Mesenchymal stem cell (in vitro differentiated cells and primary cell): ENCODE data around the gene CDH23.

Experiments
- DNase-seq: peaks from one replicate; pipeline ENCODE4 v3.0.0-alpha.2; 2013
- H2AFZ ChIP-seq: one replicate; pipeline ENCODE4 v1.6.1; 2013; ENCODE audit warnings: low read depth, mild to moderate bottlenecking, control low read depth, inconsistent platforms, low read length, moderate library complexity
- H2AK5ac ChIP-seq: 2 replicates; pipeline ENCODE4 v1.6.1; 2013; ENCODE audit warnings: low read length, moderate library complexity, mild to moderate bottlenecking, inconsistent platforms; ENCODE audit not compliant: severe bottlenecking
- H2BK120ac ChIP-seq: one replicate; pipeline ENCODE4 v1.6.1; 2013; ENCODE audit warnings: low read depth, mild to moderate bottlenecking, inconsistent platforms, low read length, moderate library complexity
- H2BK12ac ChIP-seq, 2 experiments: one replicate each; pipeline ENCODE4 v1.6.1; 2013; ENCODE audit warnings: inconsistent platforms in 2 of 2, low read length in 2 of 2, mild to moderate bottlenecking in 2 of 2, moderate library complexity in 2 of 2, control low read depth in 1 of 2
- H2BK15ac ChIP-seq: one replicate; pipeline ENCODE4 v1.6.1; 2013; ENCODE audit warnings: mild to moderate bottlenecking, low read depth, inconsistent platforms; ENCODE audit not compliant: poor library complexity, severe bottlenecking
- H2BK5ac ChIP-seq: 2 replicates; pipeline ENCODE4 v1.6.1; 2013; ENCODE audit warnings: low read depth, mild to moderate bottlenecking, low read length, control low read depth, inconsistent platforms; ENCODE audit not compliant: poor library complexity, severe bottlenecking
- H3K14ac ChIP-seq, 2 experiments: one replicate each; pipeline ENCODE4 v1.6.1; 2013; ENCODE audit warnings: inconsistent platforms in 2 of 2, low read length in 2 of 2, control low read depth in 1 of 2, mild to moderate bottlenecking in 1 of 2, moderate library complexity in 1 of 2
- H3K18ac ChIP-seq, 2 experiments: one replicate each; pipeline ENCODE4 v1.6.1; 2013; ENCODE audit warnings: inconsistent platforms in 2 of 2, low read length in 2 of 2, control low read depth in 1 of 2, low read depth in 1 of 2, mild to moderate bottlenecking in 1 of 2
- H3K23ac ChIP-seq, 2 experiments: one replicate each; pipeline ENCODE4 v1.6.1; 2013; ENCODE audit warnings: inconsistent platforms in 2 of 2, low read length in 2 of 2, mild to moderate bottlenecking in 2 of 2, moderate library complexity in 2 of 2, control low read depth in 1 of 2
- H3K27ac ChIP-seq: 2 replicates; pipeline ENCODE4 v1.5.1; 2013; ENCODE audit warnings: mild to moderate bottlenecking, moderate library complexity, low read length, control low read depth, inconsistent platforms; ENCODE audit not compliant: poor library complexity, severe bottlenecking
- H3K27me3 ChIP-seq, 2 experiments: 2 replicates each; pipeline versions ENCODE4 v1.6.1 to v1.7.0; 2013; ENCODE audit warnings: low read length in 2 of 2, mild to moderate bottlenecking in 2 of 2, moderate library complexity in 2 of 2, control low read depth in 1 of 2, inconsistent platforms in 1 of 2; ENCODE audit not compliant: control insufficient read depth in 1 of 2, insufficient read depth in 1 of 2
- H3K36me3 ChIP-seq, 2 experiments: 2 replicates each; pipeline versions ENCODE4 v1.6.1 to v1.7.0; 2013; ENCODE audit warnings: low read length in 2 of 2, control low read depth in 1 of 2, inconsistent platforms in 1 of 2, low read depth in 1 of 2, mild to moderate bottlenecking in 1 of 2; ENCODE audit not compliant: insufficient read depth in 2 of 2, control insufficient read depth in 1 of 2
- H3K4ac ChIP-seq, 2 experiments: one replicate each; pipeline ENCODE4 v1.6.1; 2013; ENCODE audit warnings: inconsistent platforms in 2 of 2, low read length in 2 of 2, mild to moderate bottlenecking in 2 of 2, moderate library complexity in 2 of 2, control low read depth in 1 of 2, low read depth in 1 of 2
- H3K4me1 ChIP-seq: 2 replicates; pipeline ENCODE4 v1.6.1; 2013; ENCODE audit warnings: low read depth, low read length, control low read depth; ENCODE audit not compliant: control insufficient read depth, insufficient read depth
- H3K4me2 ChIP-seq: 2 replicates; pipeline ENCODE4 v1.6.1; 2013; ENCODE audit warnings: low read length, mild to moderate bottlenecking, inconsistent platforms; ENCODE audit not compliant: poor library complexity, severe bottlenecking
- H3K4me3 ChIP-seq, 2 experiments: 2 replicates each; pipeline versions ENCODE4 v1.5.1 to v1.7.0; 2013; ENCODE audit warnings: low read length in 2 of 2, mild to moderate bottlenecking in 2 of 2, control low read depth in 1 of 2, low read depth in 1 of 2; ENCODE audit not compliant: insufficient read depth in 1 of 2
- H3K79me1 ChIP-seq: replicated peaks from 2 replicates; pipeline ENCODE4 v1.6.1; 2013; ENCODE audit warnings: mild to moderate bottlenecking, control low read depth, low read length, inconsistent platforms; ENCODE audit not compliant: poor library complexity, severe bottlenecking
- H3K9ac ChIP-seq: 2 replicates; pipeline ENCODE4 v1.7.0; 2013; ENCODE audit warnings: mild to moderate bottlenecking, low read length, moderate library complexity
- H3K9me3 ChIP-seq: 2 replicates; pipeline ENCODE4 v1.7.0; 2013; ENCODE audit warnings: mild to moderate bottlenecking, low read length; ENCODE audit not compliant: control insufficient read depth
- H4K8ac ChIP-seq: one replicate; pipeline ENCODE4 v1.6.1; 2013; ENCODE audit warnings: inconsistent platforms, mild to moderate bottlenecking, low read length, moderate library complexity
- H4K91ac ChIP-seq: one replicate; pipeline ENCODE4 v1.6.1; 2013; ENCODE audit warnings: mild to moderate bottlenecking, low read length, inconsistent platforms
- WGBS: methylation state at CpG from one replicate; pipeline ENCODE4 v1.1.7; 2013; ENCODE audit warnings: mixed read lengths; 5-methylcytosine and 5-hydroxymethylcytosine counted together

CDH23 gene

GRCh38 chr10:71632200-71632820 is 235.6 kb downstream of the CDH23 start:
- Histone ChIP-seq H3K36me3 (no peaks in the 10 kb centered on the region), H3K23ac (no peak overlapping the region), H3K27me3 (peaks cover 65 to 87% of the 10 kb centered on the region in 2 experiments), H3K4me1 (no peaks in the 10 kb centered on the region), H3K79me1 (no peaks in the 10 kb centered on the region), H3K9ac (no peak overlapping the region), H3K4me3 (no peak overlapping the region), H3K9me3 (no peaks in the 10 kb centered on the region), H2AK5ac (no peak overlapping the region), H3K4ac (no peak overlapping the region), H3K14ac (no peak overlapping the region), H2BK5ac (no peak overlapping the region), H3K18ac (no peak overlapping the region), H2AFZ (no peak overlapping the region), H2BK15ac (no peak overlapping the region), H2BK12ac (no peak overlapping the region), H3K27ac (no peak overlapping the region), H4K8ac (no peak overlapping the region), H2BK120ac (no peak overlapping the region), H4K91ac (no peak overlapping the region), H3K4me2 (no peak overlapping the region)
- WGBS, result 79% methylated on average over 5 of the region's 6 CpGs
- DNase-seq, result no peak

GRCh38 chr10:71632896-71633600 is 236.3 kb downstream of the CDH23 start:
- H3K18ac ChIP-seq, result no peak overlapping the region
- H3K9ac ChIP-seq, result no peak overlapping the region
- peaks cover 67 to 88% of the 10 kb centered on the region in 2 experiments for H3K27me3 ChIP-seq
- H3K27ac ChIP-seq, result no peak overlapping the region
- no peak overlapping the region for H2AFZ ChIP-seq
- no peak overlapping the region for H3K14ac ChIP-seq
- no peak overlapping the region for H3K4me3 ChIP-seq
- 85% methylated on average over 9 of the region's 10 CpGs for WGBS
- no peak overlapping the region for H3K23ac ChIP-seq
- no peak overlapping the region for H3K4ac ChIP-seq
- H3K4me2 ChIP-seq, result no peak overlapping the region
- H2BK12ac ChIP-seq, result no peak overlapping the region
- H4K91ac ChIP-seq, result no peak overlapping the region
- H3K79me1 ChIP-seq, result no peaks in the 10 kb centered on the region
- no peak for DNase-seq
- no peak overlapping the region for H2BK15ac ChIP-seq
- no peaks in the 10 kb centered on the region for H3K36me3 ChIP-seq
- no peak overlapping the region for H4K8ac ChIP-seq
- no peak overlapping the region for H2BK5ac ChIP-seq
- H3K4me1 ChIP-seq, result no peaks in the 10 kb centered on the region
- H3K9me3 ChIP-seq, result no peaks in the 10 kb centered on the region
- H2BK120ac ChIP-seq, result no peak overlapping the region
- H2AK5ac ChIP-seq, result no peak overlapping the region

- no peak overlapping the region for H2AFZ ChIP-seq
- H2BK5ac ChIP-seq, result no peak overlapping the region
- peaks cover 76 to 90% of the 10 kb centered on the region in 2 experiments for H3K27me3 ChIP-seq
- H2AK5ac ChIP-seq, result no peak overlapping the region
- H3K4me3 ChIP-seq, result no peak overlapping the region
- 48% methylated on average over 3 of the region's 4 CpGs for WGBS
- no peak overlapping the region for H2BK120ac ChIP-seq
- H3K9me3 ChIP-seq, result no peaks in the 10 kb centered on the region
- DNase-seq, result no peak
- no peak overlapping the region for H3K4me2 ChIP-seq
- no peaks in the 10 kb centered on the region for H3K36me3 ChIP-seq
- H2BK12ac ChIP-seq, result no peak overlapping the region
- H3K4ac ChIP-seq, result no peak overlapping the region
- H3K27ac ChIP-seq, result no peak overlapping the region
- no peaks in the 10 kb centered on the region for H3K79me1 ChIP-seq
- no peak overlapping the region for H3K9ac ChIP-seq
- H3K18ac ChIP-seq, result no peak overlapping the region
- H3K23ac ChIP-seq, result no peak overlapping the region
- no peak overlapping the region for H4K8ac ChIP-seq
- no peak overlapping the region for H2BK15ac ChIP-seq
- H4K91ac ChIP-seq, result no peak overlapping the region
- peaks cover 6% of the 10 kb centered on the region for H3K4me1 ChIP-seq
- no peak overlapping the region for H3K14ac ChIP-seq
Measured at GRCh38 chr10:71633920-71634319, 237.2 kb downstream of the CDH23 start.

- WGBS, result 55% methylated on average over 4 of the region's 5 CpGs
- H3K27me3 ChIP-seq, result peaks cover 80 to 90% of the 10 kb centered on the region in 2 experiments
- no peaks in the 10 kb centered on the region for H3K36me3 ChIP-seq
Measured at GRCh38 chr10:71634531-71635164, 237.9 kb downstream of the CDH23 start.

More at GRCh38 chr10:71634531-71635164, 237.9 kb downstream of the CDH23 start:
- no peak overlapping the region for H3K27ac ChIP-seq
- no peak overlapping the region for H4K8ac ChIP-seq
- no peak overlapping the region for H2BK15ac ChIP-seq
- H2BK5ac ChIP-seq, result no peak overlapping the region
- H3K79me1 ChIP-seq, result no peaks in the 10 kb centered on the region
- no peak overlapping the region for H3K4me2 ChIP-seq
- no peak overlapping the region for H3K4me3 ChIP-seq
- no peak overlapping the region for H3K18ac ChIP-seq
- no peak overlapping the region for H3K14ac ChIP-seq
- no peak overlapping the region for H3K9ac ChIP-seq
- no peak overlapping the region for H3K4ac ChIP-seq
- H2AK5ac ChIP-seq, result no peak overlapping the region
- no peak for DNase-seq
- H2BK120ac ChIP-seq, result no peak overlapping the region
- H4K91ac ChIP-seq, result no peak overlapping the region
- H3K4me1 ChIP-seq, result peaks cover 6% of the 10 kb centered on the region
- H3K9me3 ChIP-seq, result no peaks in the 10 kb centered on the region
- no peak overlapping the region for H3K23ac ChIP-seq
- H2BK12ac ChIP-seq, result no peak overlapping the region
- H2AFZ ChIP-seq, result no peak overlapping the region
